Mesothelial cell of epicardium (in vitro differentiated cells): ENCODE data around the gene GJA3. TPM values are rescaled to one million over a fixed set of nuclear protein-coding genes. Genes with fewer than 3 reads are reported as not detected.

Experiments
- DNase-seq, 2 experiments: peaks; one replicate each; pipeline ENCODE4 v3.0.0; 2021; ENCODE audit warnings: low spot score in 2 of 2; ENCODE audit not compliant: unreplicated experiment in 2 of 2
- H3K27ac Mint-ChIP-seq: 2 replicates; pipeline ENCODE4 v1.8.0; 2021; ENCODE audit warnings: mixed read lengths
- H3K27me3 Mint-ChIP-seq: 2 replicates; pipeline ENCODE4 v1.8.0; 2021; ENCODE audit warnings: low read depth, mixed read lengths
- H3K36me3 Mint-ChIP-seq: 2 replicates; pipeline ENCODE4 v1.8.0; 2021; ENCODE audit warnings: mixed read lengths
- H3K4me1 Mint-ChIP-seq: 2 replicates; pipeline ENCODE4 v1.8.0; 2021; ENCODE audit warnings: mixed read lengths
- H3K4me3 Mint-ChIP-seq: 2 replicates; pipeline ENCODE4 v1.8.0; 2021; ENCODE audit warnings: mild to moderate bottlenecking, moderate library complexity, mixed read lengths
- H3K9me3 Mint-ChIP-seq: 2 replicates; pipeline ENCODE4 v1.8.0; 2021; ENCODE audit warnings: mixed read lengths
- CTCF ChIP-seq: fragments of 200-600 bp; sonication (generic); IDR thresholded peaks from one replicate; pipeline ENCODE4 v1.5.0; 2021; ENCODE audit warnings: antibody characterized with exemption; ENCODE audit not compliant: unreplicated experiment
- total RNA-seq: library from RNA; stranded (reverse); gene quantifications from 3 replicates; pipeline ENCODE4 v1.2.1, GENCODE V29; 2021

The GJA3 gene
- total RNA-seq, 1 donor from 2014 or later, result 5.3 TPM

GRCh38 chr13:20137875-20138274 lies 23.0 kb downstream of the GJA3 start:
- Mint-ChIP-seq H3K27me3 (peaks cover 29% of the 10 kb centered on the region), H3K4me1 (peaks cover 32% of the 10 kb centered on the region), H3K27ac (no peak overlapping the region), H3K36me3 (no peaks in the 10 kb centered on the region), H3K4me3 (no peak overlapping the region), H3K9me3 (no peaks in the 10 kb centered on the region)
- TF ChIP-seq CTCF, result no peak
- no peak for DNase-seq

- H3K36me3 Mint-ChIP-seq, result no peaks in the 10 kb centered on the region
Measured at GRCh38 chr13:20136781-20137703, 23.8 kb downstream of the GJA3 start.

GRCh38 chr13:20134732-20135131 lies 26.1 kb downstream of the GJA3 start:
- H3K4me1 Mint-ChIP-seq, result peaks cover 11% of the 10 kb centered on the region

More at GRCh38 chr13:20136781-20137703, 23.8 kb downstream of the GJA3 start:
- no peaks in the 10 kb centered on the region for H3K9me3 Mint-ChIP-seq
- H3K27ac Mint-ChIP-seq, result no peak overlapping the region
- peaks cover 30% of the 10 kb centered on the region for H3K27me3 Mint-ChIP-seq
- TF ChIP-seq CTCF, result no peak
- H3K4me1 Mint-ChIP-seq, result peaks cover 31% of the 10 kb centered on the region
- peak overlapping the region; percentile 49 for H3K4me3 Mint-ChIP-seq
- peak in 1 of 2 experiments; percentile 57 for DNase-seq

GRCh38 chr13:20132052-20132634 lies 28.7 kb downstream of the GJA3 start:
- Mint-ChIP-seq H3K27me3 (peaks cover 17% of the 10 kb centered on the region), H3K4me1 (peaks cover 7% of the 10 kb centered on the region), H3K36me3 (no peaks in the 10 kb centered on the region), H3K9me3 (no peaks in the 10 kb centered on the region), H3K4me3 (no peak overlapping the region), H3K27ac (no peak overlapping the region)
- TF ChIP-seq CTCF, result no peak
- no peak for DNase-seq

More at GRCh38 chr13:20134732-20135131, 26.1 kb downstream of the GJA3 start:
- no peak for TF ChIP-seq CTCF
- no peaks in the 10 kb centered on the region for H3K9me3 Mint-ChIP-seq
- no peaks in the 10 kb centered on the region for H3K36me3 Mint-ChIP-seq
- H3K4me3 Mint-ChIP-seq, result no peak overlapping the region
- H3K27me3 Mint-ChIP-seq, result peaks cover 27% of the 10 kb centered on the region
- no peak overlapping the region for H3K27ac Mint-ChIP-seq
- no peak for DNase-seq

- H3K9me3 Mint-ChIP-seq, result no peaks in the 10 kb centered on the region
- peaks cover 8% of the 10 kb centered on the region for H3K27me3 Mint-ChIP-seq
- no peak overlapping the region for H3K4me3 Mint-ChIP-seq
- no peaks in the 10 kb centered on the region for H3K36me3 Mint-ChIP-seq
- peaks cover 2% of the 10 kb centered on the region for H3K4me1 Mint-ChIP-seq
- no peak for TF ChIP-seq CTCF
- H3K27ac Mint-ChIP-seq, result no peak overlapping the region
- DNase-seq, result no peak
Measured at GRCh38 chr13:20131057-20131832, 29.6 kb downstream of the GJA3 start.
